HG03103 (cell line): ENCODE measurements around the gene PAQR3.

Source experiments
- ATAC-seq: cut with Tn5 transposase; IDR thresholded peaks from one replicate; pipeline ENCODE4 v1.9.1; 2021; ENCODE audit warnings: low read depth; ENCODE audit not compliant: unreplicated experiment

PAQR3 gene

GRCh38 chr4:78864405-78865024 is 74.7 kb downstream of the PAQR3 start:
- no peak for ATAC-seq

DNA sequence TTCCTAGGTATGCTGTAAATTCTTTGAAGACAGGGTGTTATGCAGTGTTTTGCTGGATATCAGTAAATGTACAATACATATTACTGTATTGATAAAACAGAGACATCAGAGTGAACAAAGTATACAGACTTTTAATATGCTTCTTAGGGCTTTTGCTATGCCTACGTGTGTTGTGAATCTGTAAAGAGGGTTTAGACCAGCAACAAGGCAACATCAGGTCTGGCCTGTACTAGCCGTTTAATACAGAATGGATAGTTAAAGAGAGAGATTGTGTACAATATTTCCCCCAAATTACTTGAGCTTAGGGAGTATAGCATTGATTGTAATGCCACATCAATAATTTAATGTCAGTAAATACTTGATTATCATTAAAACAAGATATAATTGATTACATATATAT is 75.2 kb downstream of the PAQR3 start:
- ATAC-seq: no peak

DNA sequence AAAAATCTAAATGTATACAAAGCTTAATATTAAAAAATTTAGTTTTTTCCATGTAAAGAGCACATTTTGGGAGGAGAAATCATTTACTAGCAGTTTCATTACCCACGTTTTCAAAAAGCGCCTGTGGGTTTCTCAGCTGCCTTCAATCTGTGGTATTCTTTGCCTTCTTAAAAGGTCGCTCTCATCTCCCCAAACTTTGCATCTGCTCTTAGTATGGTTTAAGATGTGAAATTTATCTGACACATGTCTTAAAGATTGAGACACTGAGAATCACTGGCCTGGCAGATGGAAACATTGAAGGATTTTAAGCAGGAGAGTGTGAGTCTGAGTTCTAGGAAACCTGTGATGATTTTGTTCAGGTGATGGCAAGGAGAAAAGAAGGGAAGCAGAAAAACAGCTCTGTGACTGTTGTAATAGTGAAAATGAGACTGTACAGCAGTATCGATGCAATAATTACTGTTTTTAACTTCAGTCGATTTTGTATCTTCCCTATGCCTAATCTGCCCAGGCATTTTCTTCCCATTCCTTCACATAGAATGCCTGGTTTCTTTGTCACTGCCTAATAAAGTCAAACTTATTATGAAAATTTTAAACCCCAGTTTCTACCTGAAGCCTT is 75.9 kb downstream of the PAQR3 start:
- no peak for ATAC-seq

GRCh38 chr4:78862314-78862737 is 76.9 kb downstream of the PAQR3 start:
- no peak for ATAC-seq
